ENCODE measurements around the gene HNRNPUL1.

- no peak for TF ChIP-seq CTCF (conservative IDR thresholded peaks at IDR 0.05; ENCODE audit: low read length)
- TF ChIP-seq EZH2phosphoT487 (IDR thresholded peaks at IDR 0.05; ENCODE audit: borderline replicate concordance) = no peak
Observed at GRCh38 chr19:41310033-41310831, 46.1 kb downstream of the HNRNPUL1 start, which contains the start of gene CCDC97.

Data from Loucy (cell line).